ENCODE results near the gene EPHA2. TPM values are rescaled to one million over a fixed set of nuclear protein-coding genes. Genes with fewer than 3 reads are reported as not detected.

The EPHA2 gene
- total RNA-seq, 2 experiments from 2014 or later: 0.15 TPM; not detected in 1

DNA sequence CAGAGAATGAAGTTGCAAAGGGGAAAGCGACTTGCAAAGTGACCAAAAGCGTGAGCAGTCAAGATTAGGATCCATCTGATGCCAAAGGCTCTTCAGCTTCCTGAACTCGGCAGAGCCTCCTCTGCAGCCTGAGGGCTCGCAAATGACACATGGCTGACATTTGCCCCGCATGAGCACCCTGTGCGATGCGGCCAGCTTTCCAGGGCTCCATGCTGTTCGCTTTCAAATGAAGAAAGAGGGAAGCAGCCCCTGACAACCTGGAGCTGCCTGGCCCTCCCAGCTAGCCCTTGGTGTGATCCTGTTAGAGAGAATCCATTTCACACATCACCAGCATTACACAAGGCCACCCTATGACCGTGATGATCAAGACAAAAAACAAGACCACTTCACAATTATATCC lies 62.3 kb downstream of the EPHA2 start:
- Histone ChIP-seq H3K9me2 (ENCODE audit: insufficient read depth, low read length) (no peaks in the 10 kb centered on the region), H3K4me3 (ENCODE audit: low read depth, low read length, poor library complexity, severe bottlenecking) (no peak overlapping the region), H3K79me2 (ENCODE audit: insufficient read depth, low read depth, low read length) (no peaks in the 10 kb centered on the region), H4K20me1 (ENCODE audit: insufficient read depth, low read length) (no peaks in the 10 kb centered on the region), H3K4me1 (ENCODE audit: insufficient read depth, low read length, poor library complexity, severe bottlenecking) (no peaks in the 10 kb centered on the region), H3K4me2 (ENCODE audit: low read length) (no peak overlapping the region), H3K9me3 (ENCODE audit: low read length) (no peaks in the 10 kb centered on the region), H3K36me3 (ENCODE audit: insufficient read depth, low read length) (no peaks in the 10 kb centered on the region), H2AFZ (ENCODE audit: low read length) (no peak overlapping the region), H3K27ac (ENCODE audit: low read depth, low read length, poor library complexity, severe bottlenecking) (no peak overlapping the region)
- TF ChIP-seq, protein P1, sequence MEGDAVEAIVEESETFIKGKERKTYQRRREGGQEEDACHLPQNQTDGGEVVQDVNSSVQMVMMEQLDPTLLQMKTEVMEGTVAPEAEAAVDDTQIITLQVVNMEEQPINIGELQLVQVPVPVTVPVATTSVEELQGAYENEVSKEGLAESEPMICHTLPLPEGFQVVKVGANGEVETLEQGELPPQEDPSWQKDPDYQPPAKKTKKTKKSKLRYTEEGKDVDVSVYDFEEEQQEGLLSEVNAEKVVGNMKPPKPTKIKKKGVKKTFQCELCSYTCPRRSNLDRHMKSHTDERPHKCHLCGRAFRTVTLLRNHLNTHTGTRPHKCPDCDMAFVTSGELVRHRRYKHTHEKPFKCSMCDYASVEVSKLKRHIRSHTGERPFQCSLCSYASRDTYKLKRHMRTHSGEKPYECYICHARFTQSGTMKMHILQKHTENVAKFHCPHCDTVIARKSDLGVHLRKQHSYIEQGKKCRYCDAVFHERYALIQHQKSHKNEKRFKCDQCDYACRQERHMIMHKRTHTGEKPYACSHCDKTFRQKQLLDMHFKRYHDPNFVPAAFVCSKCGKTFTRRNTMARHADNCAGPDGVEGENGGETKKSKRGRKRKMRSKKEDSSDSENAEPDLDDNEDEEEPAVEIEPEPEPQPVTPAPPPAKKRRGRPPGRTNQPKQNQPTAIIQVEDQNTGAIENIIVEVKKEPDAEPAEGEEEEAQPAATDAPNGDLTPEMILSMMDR (conservative IDR thresholded peaks at IDR 0.05; ENCODE audit: low read length): no peak
- TF ChIP-seq EZH2phosphoT487 (IDR thresholded peaks at IDR 0.05; ENCODE audit: borderline replicate concordance, low read depth, low read length): no peak
- BruUV-seq (replicated peaks): no TSS peak
- CTCF ChIA-PET (ENCODE audit: unreplicated experiment): no interaction called here
- POLR2A ChIA-PET: no interaction called here
- DNase-seq (ENCODE audit: low spot score): no peak
- intact Hi-C loops (cut with micrococcal nuclease; ENCODE audit: unreplicated experiment): no loop called here

GRCh38 chr1:16092923-16093511 lies 62.9 kb downstream of the EPHA2 start:
- no peak for DNase-seq (ENCODE audit: low spot score)
- TF ChIP-seq, protein P1 (conservative IDR thresholded peaks at IDR 0.05; ENCODE audit: low read length): no peak
- no peak for TF ChIP-seq EZH2phosphoT487 (IDR thresholded peaks at IDR 0.05; ENCODE audit: borderline replicate concordance, low read depth, low read length)
- no peak overlapping the region for H3K4me2 ChIP-seq (ENCODE audit: low read length)
- no peaks in the 10 kb centered on the region for H3K9me2 ChIP-seq (ENCODE audit: insufficient read depth, low read length)
- no peaks in the 10 kb centered on the region for H3K36me3 ChIP-seq (ENCODE audit: insufficient read depth, low read length)
- no TSS peak for BruUV-seq (replicated peaks)
- H3K79me2 ChIP-seq (ENCODE audit: insufficient read depth, low read depth, low read length): no peaks in the 10 kb centered on the region
- CTCF ChIA-PET (ENCODE audit: unreplicated experiment): no interaction called here
- POLR2A ChIA-PET: interaction anchor here (0.6 kb wide), 1 partner anchor 169 kb away, joined by 3 read pairs; no protein-coding TSS in a partner anchor
- H4K20me1 ChIP-seq (ENCODE audit: insufficient read depth, low read length): no peaks in the 10 kb centered on the region
- H3K4me1 ChIP-seq (ENCODE audit: insufficient read depth, low read length, poor library complexity, severe bottlenecking): no peaks in the 10 kb centered on the region
- no peak overlapping the region for H3K4me3 ChIP-seq (ENCODE audit: low read depth, low read length, poor library complexity, severe bottlenecking)
- intact Hi-C loops (cut with micrococcal nuclease; ENCODE audit: unreplicated experiment): no loop called here
- no peaks in the 10 kb centered on the region for H3K9me3 ChIP-seq (ENCODE audit: low read length)
- no peak overlapping the region for H2AFZ ChIP-seq (ENCODE audit: low read length)
- no peak overlapping the region for H3K27ac ChIP-seq (ENCODE audit: low read depth, low read length, poor library complexity, severe bottlenecking)

GRCh38 chr1:16092097-16092922 lies 63.6 kb downstream of the EPHA2 start:
- Histone ChIP-seq H3K4me1 (ENCODE audit: insufficient read depth, low read length, poor library complexity, severe bottlenecking) (no peaks in the 10 kb centered on the region), H3K9me3 (ENCODE audit: low read length) (no peaks in the 10 kb centered on the region), H4K20me1 (ENCODE audit: insufficient read depth, low read length) (no peaks in the 10 kb centered on the region), H3K4me2 (ENCODE audit: low read length) (no peak overlapping the region), H3K27ac (ENCODE audit: low read depth, low read length, poor library complexity, severe bottlenecking) (no peak overlapping the region), H3K4me3 (ENCODE audit: low read depth, low read length, poor library complexity, severe bottlenecking) (no peak overlapping the region), H3K9me2 (ENCODE audit: insufficient read depth, low read length) (no peaks in the 10 kb centered on the region), H2AFZ (ENCODE audit: low read length) (no peak overlapping the region), H3K79me2 (ENCODE audit: insufficient read depth, low read depth, low read length) (no peaks in the 10 kb centered on the region), H3K36me3 (ENCODE audit: insufficient read depth, low read length) (no peaks in the 10 kb centered on the region)
- TF ChIP-seq, protein P1 (conservative IDR thresholded peaks at IDR 0.05; ENCODE audit: low read length): no peak
- TF ChIP-seq EZH2phosphoT487 (IDR thresholded peaks at IDR 0.05; ENCODE audit: borderline replicate concordance, low read depth, low read length): no peak
- no TSS peak for BruUV-seq (replicated peaks)
- ChIA-PET CTCF (ENCODE audit: unreplicated experiment) (no interaction called here), POLR2A (interaction anchor here (0.6 kb wide), 1 partner anchor 169 kb away, joined by 3 read pairs; no protein-coding TSS in a partner anchor)
- intact Hi-C loops (cut with micrococcal nuclease; ENCODE audit: unreplicated experiment): no loop called here
- no peak for DNase-seq (ENCODE audit: low spot score)

Measured in OCI-LY7 (cell line).